PC-9 (cell line): Measurements from ENCODE around the gene SLC39A1.

ENCODE experiments used
- CTCF ChIP-seq: fragments of 200-600 bp; sonication (generic); conservative IDR thresholded peaks from 2 replicates; pipeline ENCODE4 v1.6.1; 2017; ENCODE audit warnings: mixed run types, antibody characterized with exemption, mild to moderate bottlenecking, moderate library complexity
- EZH2 ChIP-seq: fragments of 200-600 bp; sonication (generic); IDR thresholded peaks from 2 replicates; pipeline ENCODE4 v1.8.0; 2017; ENCODE audit warnings: antibody characterized with exemption, low read depth

GRCh38 chr1:153991151-153991630 lies 27.9 kb upstream of the SLC39A1 start:
- TF ChIP-seq CTCF, result no peak
- no peak for TF ChIP-seq EZH2
